Measurements from ENCODE around the gene PTP4A2.

DNA sequence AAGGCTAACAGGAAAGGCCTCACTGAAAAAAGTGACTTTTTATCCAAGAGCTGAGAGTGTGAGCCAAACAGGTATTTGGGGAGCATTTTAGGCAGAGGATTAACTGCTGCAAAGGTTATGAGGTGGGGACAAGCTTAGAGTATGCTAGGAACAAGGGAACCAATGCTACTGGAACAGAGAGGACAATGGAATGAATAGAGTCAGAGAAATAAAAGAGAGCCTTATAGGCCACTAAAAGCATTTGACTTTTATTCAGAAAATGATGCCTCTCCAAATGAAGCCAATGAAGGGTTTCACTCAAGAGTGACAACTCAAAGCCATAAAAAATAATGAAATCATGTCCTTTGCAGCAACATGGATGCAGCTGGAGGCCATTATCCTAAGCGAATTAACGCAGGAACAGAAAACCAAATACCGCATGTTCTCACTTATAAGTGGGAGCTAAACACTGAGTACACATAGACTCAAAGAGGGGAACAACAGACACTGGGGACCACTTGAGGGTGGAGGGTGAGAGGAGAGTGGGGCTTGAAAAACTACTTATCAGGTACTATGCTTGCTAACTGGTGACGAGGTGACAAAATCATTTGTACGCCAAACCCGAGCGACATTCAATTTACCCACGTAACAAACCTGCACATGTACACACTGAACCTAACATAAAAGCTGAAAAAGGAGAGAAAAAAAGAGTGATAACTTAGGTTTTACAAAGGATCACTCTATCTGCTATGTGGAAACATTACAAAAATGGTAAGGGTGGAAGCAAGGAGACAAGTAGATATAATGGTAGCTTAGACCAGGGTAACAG, 11.1 kb downstream of the PTP4A2 start:
- no peak for TF ChIP-seq MTA2 (IDR thresholded peaks at IDR 0.05; ENCODE audit: low read depth)
- no peak for TF ChIP-seq CHD2 (IDR thresholded peaks at IDR 0.05; ENCODE audit: borderline replicate concordance, low read depth, low read length)
- no peak for TF ChIP-seq ATF7 (IDR thresholded peaks at IDR 0.05; ENCODE audit: low read depth)
- TF ChIP-seq RFX5 (IDR thresholded peaks at IDR 0.05; ENCODE audit: low read depth, low read length) = no peak
- TF ChIP-seq, protein P1, sequence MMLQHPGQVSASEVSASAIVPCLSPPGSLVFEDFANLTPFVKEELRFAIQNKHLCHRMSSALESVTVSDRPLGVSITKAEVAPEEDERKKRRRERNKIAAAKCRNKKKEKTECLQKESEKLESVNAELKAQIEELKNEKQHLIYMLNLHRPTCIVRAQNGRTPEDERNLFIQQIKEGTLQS (IDR thresholded peaks at IDR 0.05; ENCODE audit: borderline replicate concordance, extremely low read depth, low read depth, low read length) = no peak
- TF ChIP-seq CTCF (IDR thresholded peaks at IDR 0.05 in 2 of 3, conservative IDR thresholded peaks at IDR 0.05 in 1 of 3; ENCODE audit: control insufficient read depth in 2 of 3, extremely low read depth in 1 of 3, insufficient read depth in 1 of 3, low read depth in 3 of 3, low read length in 3 of 3) = no peak
- no peak for TF ChIP-seq KAT2A (conservative IDR thresholded peaks at IDR 0.05; ENCODE audit: control insufficient read depth, low read depth, low read length)
- TF ChIP-seq POLR2A (IDR thresholded peaks at IDR 0.05; ENCODE audit: low read depth, low read length) = no peak
- TF ChIP-seq TARDBP (IDR thresholded peaks at IDR 0.05; ENCODE audit: borderline replicate concordance) = no peak

Measured in GM12878 (cell line).